HG02623 (cell line): Measurements from ENCODE around the gene FZD8.

Experiments
- ATAC-seq: cut with Tn5 transposase; IDR thresholded peaks from one replicate; pipeline ENCODE4 v1.9.1; 2021; ENCODE audit warnings: moderate library complexity; ENCODE audit not compliant: unreplicated experiment

FZD8 gene

DNA sequence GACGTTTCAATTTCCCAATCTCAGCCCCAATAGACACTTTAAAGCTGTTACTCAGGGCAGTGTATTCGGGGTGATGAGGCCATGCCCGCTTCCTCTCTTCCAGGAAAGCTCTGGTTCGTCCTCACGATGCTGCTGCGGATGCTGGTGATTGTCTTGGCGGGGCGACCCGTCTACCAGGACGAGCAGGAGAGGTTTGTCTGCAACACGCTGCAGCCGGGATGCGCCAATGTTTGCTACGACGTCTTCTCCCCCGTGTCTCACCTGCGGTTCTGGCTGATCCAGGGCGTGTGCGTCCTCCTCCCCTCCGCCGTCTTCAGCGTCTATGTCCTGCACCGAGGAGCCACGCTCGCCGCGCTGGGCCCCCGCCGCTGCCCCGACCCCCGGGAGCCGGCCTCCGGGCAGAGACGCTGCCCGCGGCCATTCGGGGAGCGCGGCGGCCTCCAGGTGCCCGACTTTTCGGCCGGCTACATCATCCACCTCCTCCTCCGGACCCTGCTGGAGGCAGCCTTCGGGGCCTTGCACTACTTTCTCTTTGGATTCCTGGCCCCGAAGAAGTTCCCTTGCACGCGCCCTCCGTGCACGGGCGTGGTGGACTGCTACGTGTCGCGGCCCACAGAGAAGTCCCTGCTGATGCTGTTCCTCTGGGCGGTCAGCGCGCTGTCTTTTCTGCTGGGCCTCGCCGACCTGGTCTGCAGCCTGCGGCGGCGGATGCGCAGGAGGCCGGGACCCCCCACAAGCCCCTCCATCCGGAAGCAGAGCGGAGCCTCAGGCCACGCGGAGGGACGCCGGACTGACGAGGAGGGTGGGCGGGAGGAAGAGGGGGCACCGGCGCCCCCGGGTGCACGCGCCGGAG, 34.4 kb downstream of the FZD8 start:
- ATAC-seq, result no peak

DNA sequence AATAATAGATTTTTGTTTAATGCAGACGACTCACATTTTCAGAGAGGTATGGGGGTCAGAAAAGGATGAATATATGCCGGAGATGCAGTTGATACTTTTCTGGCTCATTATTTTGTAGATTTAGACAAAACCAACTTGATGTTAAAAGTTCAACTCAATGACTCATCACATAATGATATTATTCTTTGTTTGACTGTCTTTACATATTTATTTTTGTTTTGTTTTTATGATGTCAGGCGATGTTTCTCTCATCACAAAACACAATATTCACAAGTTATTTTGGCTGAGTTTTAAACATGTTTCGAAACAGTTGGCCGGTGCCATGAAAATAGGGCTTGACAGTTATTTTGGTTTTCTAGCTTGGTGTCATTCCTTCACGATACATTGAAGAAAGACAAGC, 35.7 kb downstream of the FZD8 start:
- no peak for ATAC-seq

DNA sequence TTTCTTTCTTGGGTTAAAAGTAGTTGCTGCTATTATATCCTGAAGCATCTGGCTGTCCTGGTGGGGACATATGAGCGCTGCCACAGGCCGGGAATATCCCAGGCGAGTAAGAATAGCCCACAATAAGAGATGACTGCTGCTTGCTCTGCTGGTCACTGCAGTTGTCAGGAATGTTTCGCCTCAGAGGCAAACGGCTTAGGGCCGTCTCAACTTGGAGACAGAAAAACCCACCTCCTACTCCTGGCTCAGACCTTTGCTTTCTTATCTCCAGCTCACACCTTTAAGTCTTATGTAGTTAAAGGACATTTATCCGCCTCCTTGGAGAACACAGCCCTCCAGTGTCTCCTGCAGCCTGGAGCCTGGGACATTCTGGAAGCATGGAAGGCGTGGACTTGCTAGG, 36.9 kb downstream of the FZD8 start, which contains the start of gene GJD4:
GJD4 (plus strand) TSS at position 151 of the 400 bp plus-strand sequence; CDS start at position 378, 227 bp downstream.
- ATAC-seq, result no peak

DNA sequence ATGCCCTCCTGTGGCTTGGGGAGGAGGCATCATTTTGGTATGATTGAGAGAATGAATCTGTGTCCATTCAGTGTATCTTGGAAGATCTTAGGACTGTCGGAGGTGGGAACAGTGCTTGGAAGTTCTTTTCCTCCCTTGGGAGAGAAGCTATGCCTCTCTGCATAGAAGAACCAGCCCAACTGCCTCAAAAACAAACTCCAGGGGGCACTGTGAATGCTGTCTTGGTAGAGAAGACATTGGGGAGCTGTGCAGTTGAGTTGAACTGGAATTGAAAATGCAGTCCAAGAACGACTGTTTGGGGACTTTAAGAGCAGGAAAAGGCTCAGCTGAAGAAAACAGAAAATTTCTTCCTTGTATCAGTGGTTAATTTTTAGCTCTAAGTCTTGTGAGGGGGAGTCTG, 41.9 kb downstream of the FZD8 start:
- ATAC-seq, result no peak

DNA sequence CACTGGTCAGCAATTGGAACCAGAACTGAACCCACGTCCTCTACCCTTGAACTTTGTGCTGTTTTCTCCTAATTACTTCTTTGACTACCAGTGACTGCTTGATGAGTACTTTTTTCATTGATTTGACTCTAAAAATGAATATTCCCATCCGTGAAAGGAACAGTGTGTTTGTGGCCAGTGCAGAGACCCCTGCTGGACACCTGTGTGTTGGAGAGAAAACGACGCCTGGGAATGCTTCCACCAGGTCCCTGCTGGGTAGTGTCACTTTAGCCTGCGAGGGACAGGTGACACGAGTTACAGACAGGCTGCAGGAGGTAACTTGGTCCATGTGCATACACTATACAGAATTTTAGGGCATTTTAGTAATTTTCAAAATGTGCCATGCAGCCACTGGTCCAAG, 43.7 kb downstream of the FZD8 start:
- no peak for ATAC-seq

DNA sequence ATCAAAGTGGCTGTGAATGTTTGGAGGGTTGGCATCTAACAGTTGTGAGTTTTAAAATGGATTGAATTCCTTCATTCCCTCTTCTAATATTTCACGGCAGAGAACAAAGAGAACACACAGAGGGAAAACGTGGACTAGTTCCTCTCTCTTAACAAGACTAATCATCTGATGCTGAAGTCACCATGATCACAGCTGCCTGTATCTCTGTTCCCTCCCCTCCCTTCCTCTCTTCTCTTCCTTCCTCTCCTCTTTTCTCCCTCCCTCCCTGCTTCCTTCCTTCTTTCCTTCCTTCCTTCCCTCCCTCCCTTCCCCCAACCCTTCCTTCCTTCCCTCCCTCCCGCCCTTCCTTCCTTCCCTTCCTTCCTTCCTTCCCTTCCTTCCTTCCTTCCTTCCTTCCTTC, 47.0 kb downstream of the FZD8 start:
- ATAC-seq, result no peak

DNA sequence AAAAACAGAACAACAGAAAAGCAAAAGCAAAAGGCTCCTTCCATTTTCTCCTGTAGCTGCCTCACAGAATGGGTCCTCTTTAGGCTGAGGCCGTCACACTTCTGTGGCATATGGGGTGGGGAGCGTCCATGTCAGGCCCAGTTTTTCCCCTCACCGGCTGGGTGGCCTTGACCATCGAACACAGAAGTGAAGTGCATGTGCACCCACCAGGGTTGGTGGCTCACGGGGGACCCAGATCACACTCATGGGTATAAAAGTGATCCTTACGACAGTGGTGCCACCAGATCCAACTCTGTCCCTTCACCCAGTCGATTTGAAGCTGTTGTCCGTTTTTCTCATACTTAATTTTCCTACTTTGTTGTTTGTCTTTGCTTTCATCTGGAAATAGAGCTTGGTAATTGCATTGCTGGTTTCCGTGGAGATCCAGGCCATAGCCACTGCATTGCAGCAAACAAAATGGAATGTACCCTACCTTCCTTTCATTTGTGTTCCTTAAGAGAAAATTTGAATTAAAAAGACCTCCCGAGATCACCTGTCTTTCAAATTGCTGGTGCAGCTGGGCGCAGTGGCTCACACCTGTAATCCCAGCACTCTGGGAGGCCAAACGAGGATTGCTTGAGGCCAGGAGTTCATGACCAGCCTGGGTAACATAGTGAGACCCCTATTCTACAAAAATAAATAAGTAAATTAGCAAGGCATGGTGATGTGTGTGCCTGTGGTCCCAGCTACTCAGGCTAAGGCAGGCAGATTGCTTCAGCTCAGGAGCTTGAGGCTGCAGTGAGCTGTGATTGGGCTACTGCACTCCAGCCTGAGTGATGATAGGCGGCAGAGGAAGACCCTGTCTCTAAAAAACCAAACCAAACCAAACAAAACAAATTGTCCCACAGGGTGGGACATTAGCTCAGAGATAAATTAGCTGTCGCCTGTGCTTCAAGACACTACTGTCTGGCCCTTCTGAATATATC, 47.7 kb downstream of the FZD8 start:
- no peak for ATAC-seq

DNA sequence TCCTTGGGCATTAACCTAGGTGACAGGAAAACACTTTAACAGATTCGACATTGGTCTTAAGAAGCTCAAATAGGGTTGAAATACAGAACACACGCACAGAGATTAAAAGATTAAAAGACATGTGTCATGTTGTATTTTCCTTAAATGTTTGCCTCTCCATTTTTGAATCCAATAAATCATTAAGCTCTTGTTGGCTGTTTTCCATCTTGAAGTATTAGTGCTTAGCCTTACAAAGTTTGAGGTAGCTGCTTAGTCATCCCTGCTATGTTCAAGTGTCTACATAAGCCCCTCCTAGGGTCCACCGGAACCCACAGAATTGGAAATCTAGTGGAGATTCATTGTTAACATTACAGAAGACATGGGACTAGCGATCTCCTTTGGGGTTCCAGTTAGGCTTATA, 49.7 kb downstream of the FZD8 start:
- ATAC-seq, result no peak

DNA sequence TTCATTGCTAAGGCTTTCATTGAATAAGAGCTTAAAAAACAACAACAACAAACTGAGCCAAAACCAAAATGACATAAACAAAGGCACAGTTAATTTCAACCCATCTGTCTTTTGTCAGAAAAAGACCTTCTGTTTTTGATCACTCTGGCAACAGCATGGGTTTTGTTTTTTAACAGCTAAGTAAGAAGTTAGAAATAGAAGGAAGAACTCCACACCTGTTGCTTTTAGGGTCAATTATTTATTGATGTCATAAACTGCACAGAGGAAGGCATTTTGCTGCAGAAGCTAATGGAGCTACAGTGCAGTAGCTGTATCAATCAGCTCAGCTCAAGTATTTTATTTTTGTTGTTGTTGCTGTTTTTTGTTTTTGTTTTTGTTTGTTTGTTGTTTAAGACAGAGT, 53.3 kb downstream of the FZD8 start:
- no peak for ATAC-seq
